IPS-20b (cell line): ENCODE data around the gene MTCL1.

Experiments
- H3K27ac ChIP-seq: one replicate; pipeline ENCODE4 v1.5.1; 2013; ENCODE audit warnings: low read length
- H3K27me3 ChIP-seq: 2 replicates; pipeline ENCODE4 v1.6.1; 2013; ENCODE audit warnings: mild to moderate bottlenecking, low read length, inconsistent platforms; ENCODE audit not compliant: insufficient read depth
- H3K36me3 ChIP-seq: 2 replicates; pipeline ENCODE4 v1.6.1; 2013; ENCODE audit warnings: low read depth, mild to moderate bottlenecking, inconsistent platforms, low read length, moderate library complexity; ENCODE audit not compliant: insufficient read depth
- H3K4me1 ChIP-seq: 2 replicates; pipeline ENCODE4 v1.6.1; 2013; ENCODE audit warnings: mild to moderate bottlenecking, control low read depth, inconsistent platforms, low read length, moderate library complexity; ENCODE audit not compliant: insufficient read depth
- H3K4me3 ChIP-seq: 2 replicates; pipeline ENCODE4 v1.5.1; 2013; ENCODE audit warnings: mild to moderate bottlenecking, low read length, inconsistent platforms
- H3K9ac ChIP-seq: 2 replicates; pipeline ENCODE4 v1.6.1; 2013; ENCODE audit warnings: low read depth, mild to moderate bottlenecking, inconsistent platforms, low read length, moderate library complexity
- H3K9me3 ChIP-seq: 2 replicates; pipeline ENCODE4 v1.6.1; 2013; ENCODE audit warnings: mild to moderate bottlenecking, low read depth, low read length, inconsistent platforms; ENCODE audit not compliant: insufficient read depth

The MTCL1 gene

GRCh38 chr18:8668381-8668780, 37.0 kb upstream of the MTCL1 start:
- Histone ChIP-seq H3K4me3 (no peak overlapping the region), H3K27me3 (no peaks in the 10 kb centered on the region), H3K27ac (no peak overlapping the region), H3K9me3 (no peaks in the 10 kb centered on the region), H3K4me1 (peaks cover 17% of the 10 kb centered on the region), H3K36me3 (no peaks in the 10 kb centered on the region), H3K9ac (no peak overlapping the region)

GRCh38 chr18:8669571-8669970, 35.8 kb upstream of the MTCL1 start:
- no peaks in the 10 kb centered on the region for H3K27me3 ChIP-seq
- peaks cover 17% of the 10 kb centered on the region for H3K4me1 ChIP-seq
- no peaks in the 10 kb centered on the region for H3K36me3 ChIP-seq
- no peak overlapping the region for H3K27ac ChIP-seq
- no peak overlapping the region for H3K4me3 ChIP-seq
- no peak overlapping the region for H3K9ac ChIP-seq
- H3K9me3 ChIP-seq: peaks cover 5% of the 10 kb centered on the region; the same call in 1 of the 2 replicates

GRCh38 chr18:8673256-8674209, 31.8 kb upstream of the MTCL1 start:
- Histone ChIP-seq H3K27me3 (no peaks in the 10 kb centered on the region), H3K36me3 (no peaks in the 10 kb centered on the region), H3K4me3 (no peak overlapping the region), H3K4me1 (peaks cover 14% of the 10 kb centered on the region), H3K9me3 (peaks cover 5% of the 10 kb centered on the region; the same call in 1 of the 2 replicates), H3K9ac (no peak overlapping the region), H3K27ac (no peak overlapping the region)

- Histone ChIP-seq H3K4me3 (no peak overlapping the region), H3K4me1 (peaks cover 9% of the 10 kb centered on the region), H3K9ac (no peak overlapping the region), H3K27me3 (no peaks in the 10 kb centered on the region), H3K9me3 (peaks cover 5% of the 10 kb centered on the region; the same call in 1 of the 2 replicates), H3K27ac (no peak overlapping the region), H3K36me3 (no peaks in the 10 kb centered on the region)
Measured at GRCh38 chr18:8675057-8675456, 30.3 kb upstream of the MTCL1 start.

- Histone ChIP-seq H3K27me3 (no peaks in the 10 kb centered on the region), H3K4me1 (peaks cover 6% of the 10 kb centered on the region; the same call in 1 of the 2 replicates), H3K9ac (no peak overlapping the region), H3K27ac (no peak overlapping the region), H3K9me3 (no peaks in the 10 kb centered on the region), H3K36me3 (no peaks in the 10 kb centered on the region), H3K4me3 (no peak overlapping the region)
Measured at GRCh38 chr18:8681196-8681595, 24.2 kb upstream of the MTCL1 start.

- H3K4me1 ChIP-seq: peaks cover 18% of the 10 kb centered on the region
- H3K27ac ChIP-seq: no peak overlapping the region
- no peaks in the 10 kb centered on the region for H3K36me3 ChIP-seq
- H3K9me3 ChIP-seq: no peaks in the 10 kb centered on the region
- H3K4me3 ChIP-seq: no peak overlapping the region
- H3K9ac ChIP-seq: no peak overlapping the region
- no peaks in the 10 kb centered on the region for H3K27me3 ChIP-seq
Measured at GRCh38 chr18:8684577-8684976, 20.8 kb upstream of the MTCL1 start.

GRCh38 chr18:8685141-8685913, 20.0 kb upstream of the MTCL1 start:
- Histone ChIP-seq H3K9ac (peak overlapping the region; percentile 11; the same call in 1 of the 2 replicates), H3K4me3 (no peak overlapping the region), H3K27me3 (no peaks in the 10 kb centered on the region), H3K27ac (no peak overlapping the region), H3K9me3 (no peaks in the 10 kb centered on the region), H3K36me3 (no peaks in the 10 kb centered on the region), H3K4me1 (peaks cover 18% of the 10 kb centered on the region)

GRCh38 chr18:8685914-8686216, 19.5 kb upstream of the MTCL1 start:
- no peaks in the 10 kb centered on the region for H3K27me3 ChIP-seq
- H3K27ac ChIP-seq: no peak overlapping the region
- no peaks in the 10 kb centered on the region for H3K36me3 ChIP-seq
- no peak overlapping the region for H3K9ac ChIP-seq
- H3K4me3 ChIP-seq: no peak overlapping the region
- no peaks in the 10 kb centered on the region for H3K9me3 ChIP-seq
- H3K4me1 ChIP-seq: peaks cover 18% of the 10 kb centered on the region

GRCh38 chr18:8686611-8687010, 18.7 kb upstream of the MTCL1 start:
- Histone ChIP-seq H3K4me1 (peaks cover 18% of the 10 kb centered on the region), H3K36me3 (no peaks in the 10 kb centered on the region), H3K4me3 (peak overlapping the region; percentile 4; the same call in 1 of the 2 replicates), H3K27ac (no peak overlapping the region), H3K9me3 (no peaks in the 10 kb centered on the region), H3K9ac (no peak overlapping the region), H3K27me3 (no peaks in the 10 kb centered on the region)

GRCh38 chr18:8688216-8688800, 17.0 kb upstream of the MTCL1 start:
- no peaks in the 10 kb centered on the region for H3K27me3 ChIP-seq
- H3K36me3 ChIP-seq: no peaks in the 10 kb centered on the region
- H3K4me1 ChIP-seq: peaks cover 18% of the 10 kb centered on the region
- H3K9me3 ChIP-seq: no peaks in the 10 kb centered on the region
- no peak overlapping the region for H3K9ac ChIP-seq
- no peak overlapping the region for H3K27ac ChIP-seq
- H3K4me3 ChIP-seq: no peak overlapping the region

GRCh38 chr18:8688816-8689215, 16.5 kb upstream of the MTCL1 start:
- no peaks in the 10 kb centered on the region for H3K36me3 ChIP-seq
- H3K9me3 ChIP-seq: no peaks in the 10 kb centered on the region
- H3K9ac ChIP-seq: no peak overlapping the region
- no peaks in the 10 kb centered on the region for H3K27me3 ChIP-seq
- H3K4me1 ChIP-seq: peaks cover 18% of the 10 kb centered on the region
- no peak overlapping the region for H3K4me3 ChIP-seq
- H3K27ac ChIP-seq: no peak overlapping the region
